GM18502 (cell line): ENCODE data around the gene CTTNBP2.

Experiments used
- ATAC-seq: cut with Tn5 transposase; IDR thresholded peaks from one replicate; pipeline ENCODE4 v1.9.1; 2021; ENCODE audit warnings: mild to moderate bottlenecking; ENCODE audit not compliant: unreplicated experiment, poor library complexity

CTTNBP2 gene

DNA sequence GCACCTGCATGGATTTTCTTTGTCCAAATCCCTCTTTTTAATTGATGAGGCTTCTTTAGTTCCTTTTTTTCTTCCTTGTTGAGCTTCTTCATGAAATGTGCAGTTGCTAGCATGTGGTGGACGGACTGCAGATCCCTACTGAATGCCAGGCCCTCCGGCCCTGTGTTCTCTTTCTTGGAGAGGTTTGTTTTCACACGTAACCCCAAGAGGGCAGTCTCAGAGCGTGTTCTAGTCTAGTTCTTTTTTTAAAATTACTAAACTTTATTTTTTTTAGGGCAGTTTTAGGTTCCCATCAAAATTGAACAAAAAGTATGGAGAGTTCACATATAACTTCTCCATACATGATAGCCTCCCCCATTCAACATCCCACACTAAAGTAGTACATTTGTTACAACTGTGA, 203.4 kb downstream of the CTTNBP2 start:
- ATAC-seq = no peak

DNA sequence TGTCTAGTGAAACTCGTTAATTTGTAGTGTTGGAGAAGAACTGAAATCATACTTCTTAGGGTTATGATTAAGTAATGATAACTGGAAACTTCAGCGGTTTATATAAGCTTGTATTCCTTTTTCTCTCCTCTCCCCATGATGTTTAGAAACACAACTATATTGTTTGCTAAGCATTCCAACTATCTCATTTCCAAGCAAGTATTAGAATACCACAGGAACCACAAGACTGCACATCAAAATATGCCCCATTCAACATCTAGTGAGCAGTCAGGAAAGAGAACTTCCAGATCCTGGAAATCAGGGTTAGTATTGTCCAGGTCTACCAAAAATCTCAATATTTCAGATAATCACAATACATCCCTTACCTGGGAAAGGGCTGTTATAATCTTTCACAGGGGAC, 205.8 kb downstream of the CTTNBP2 start:
- ATAC-seq = no peak

DNA sequence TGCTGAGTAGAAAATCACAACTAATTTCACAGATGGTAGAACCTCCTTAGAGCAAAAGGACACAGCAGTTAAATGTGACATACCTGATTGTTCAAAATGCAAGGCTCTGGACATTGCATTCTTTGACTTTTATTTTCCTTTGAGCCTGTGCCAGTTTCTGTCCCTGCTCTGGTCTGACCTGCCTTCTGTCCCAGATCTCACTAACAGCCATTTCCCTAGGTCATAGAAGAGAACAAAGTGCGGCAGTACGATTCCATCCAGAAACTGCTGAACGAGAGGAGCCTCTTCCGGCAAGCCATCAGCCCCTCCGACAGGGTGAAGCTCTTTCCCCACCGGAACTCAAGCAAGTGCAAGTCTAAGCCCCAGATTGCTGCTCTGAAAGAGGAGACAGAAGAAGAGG, 206.6 kb downstream of the CTTNBP2 start:
- no peak for ATAC-seq

DNA sequence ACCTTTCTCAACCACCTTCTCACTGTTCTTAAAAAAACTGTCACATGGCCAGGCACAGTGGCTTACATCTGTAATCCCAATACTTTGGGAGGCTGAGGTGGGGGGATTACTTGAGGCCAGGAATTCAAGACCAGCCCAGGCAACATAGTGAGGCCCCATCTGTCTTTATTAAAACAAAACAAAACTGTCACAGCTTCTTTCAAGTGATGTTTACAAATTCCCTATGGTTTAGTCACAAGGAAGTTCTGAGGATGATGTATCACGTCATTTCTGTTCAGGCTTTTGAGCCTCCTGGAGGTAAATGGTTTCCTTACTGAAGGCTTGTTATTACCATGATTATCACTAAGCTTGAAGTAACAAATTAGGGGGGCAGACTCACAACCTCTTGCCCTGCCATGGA, 207.2 kb downstream of the CTTNBP2 start:
- no peak for ATAC-seq

DNA sequence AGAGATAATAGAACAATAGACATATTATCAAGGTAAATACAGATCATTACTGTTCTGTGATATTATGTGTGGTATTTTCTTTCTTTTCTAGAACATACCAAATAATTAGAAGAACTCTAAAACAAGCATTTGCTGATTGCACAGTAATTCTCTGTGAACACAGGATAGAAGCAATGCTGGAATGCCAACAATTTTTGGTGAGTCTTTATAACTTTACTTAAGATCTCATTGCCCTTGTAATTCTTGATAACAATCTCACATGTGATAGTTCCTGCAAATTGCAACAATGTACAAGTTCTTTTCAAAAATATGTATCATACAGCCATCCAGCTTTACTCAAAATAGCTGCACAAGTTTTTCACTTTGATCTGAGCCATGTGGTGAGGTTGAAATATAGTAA, 207.9 kb downstream of the CTTNBP2 start:
- no peak for ATAC-seq

DNA sequence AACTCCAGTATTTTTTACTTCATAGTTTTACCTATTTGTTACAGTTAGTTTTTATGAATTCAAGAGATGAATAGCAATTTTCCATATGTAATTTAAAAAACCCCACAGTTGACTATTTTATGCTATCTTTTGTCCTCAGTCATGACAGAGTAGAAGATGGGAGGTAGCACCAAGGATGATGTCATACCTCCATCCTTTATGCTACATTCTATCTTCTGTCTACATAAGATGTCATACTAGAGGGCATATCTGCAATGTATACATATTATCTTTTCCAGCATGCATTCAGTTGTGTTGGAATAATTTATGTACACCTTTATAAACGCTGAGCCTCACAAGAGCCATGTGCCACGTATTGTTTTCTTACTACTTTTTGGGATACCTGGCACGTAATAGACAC, 209.2 kb downstream of the CTTNBP2 start:
- ATAC-seq = no peak

DNA sequence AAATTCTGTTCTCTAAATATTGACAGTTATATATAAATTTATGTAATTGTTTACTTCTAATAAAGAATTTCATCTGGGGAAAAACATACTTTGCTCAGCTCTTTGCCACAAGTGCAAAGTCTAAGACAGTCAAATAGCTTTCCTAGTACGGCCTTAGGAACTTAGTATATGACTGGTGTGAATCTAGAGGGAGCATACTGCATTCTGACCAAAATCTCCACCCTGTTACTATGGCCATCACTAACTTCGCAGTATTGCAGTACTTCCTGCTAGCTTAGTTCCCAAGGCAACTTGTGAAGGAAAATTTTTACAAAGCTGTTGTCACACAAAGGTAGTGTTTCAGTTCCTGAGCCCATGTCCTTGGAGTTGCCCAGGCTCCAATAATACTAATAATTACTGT, 211.9 kb downstream of the CTTNBP2 start:
- no peak for ATAC-seq
